WTC11 (cell line): Measurements from ENCODE around the gene RCE1. TPM values are rescaled to one million over a fixed set of nuclear protein-coding genes. Genes with fewer than 3 reads are reported as not detected.

Experiments used
- ATAC-seq: fragments of 200-7000 bp; cut with Tn5 transposase; 2 replicates; pipeline ENCODE4 v1.10.0; 2021; ENCODE audit warnings: mild to moderate bottlenecking, moderate library complexity
- CTCF ChIA-PET: fragments of 300-600 bp; sonication (Branson Sonifier 250); formaldehyde crosslinking; loops from one replicate; lab custom pipeline; 2021; ENCODE audit warnings: antibody characterized with exemption; lab: Charles Lee
- POLR2A ChIA-PET: fragments of 350-600 bp; sonication (Branson Sonifier 250); formaldehyde crosslinking; loops from one replicate; lab custom pipeline; 2021; ENCODE audit warnings: antibody characterized with exemption; lab: Charles Lee
- DNase-seq: peaks from one replicate; pipeline ENCODE4 v3.0.0; 2021; ENCODE audit warnings: low spot score
- H3K27ac Mint-ChIP-seq: 2 replicates; pipeline ENCODE4 v1.8.0; 2021; ENCODE audit warnings: mixed read lengths
- H3K27me3 Mint-ChIP-seq: 2 replicates; pipeline ENCODE4 v1.8.0; 2021; ENCODE audit warnings: low read depth, mild to moderate bottlenecking, moderate library complexity, mixed read lengths
- H3K36me3 Mint-ChIP-seq: 2 replicates; pipeline ENCODE4 v1.8.0; 2021; ENCODE audit warnings: mixed read lengths
- H3K4me1 Mint-ChIP-seq: 2 replicates; pipeline ENCODE4 v1.8.0; 2022; ENCODE audit warnings: mixed read lengths
- H3K4me3 Mint-ChIP-seq: 2 replicates; pipeline ENCODE4 v1.8.0; 2021; ENCODE audit warnings: mild to moderate bottlenecking, moderate library complexity, mixed read lengths
- H3K9me3 Mint-ChIP-seq: 2 replicates; pipeline ENCODE4 v1.8.0; 2021; ENCODE audit warnings: mixed read lengths
- ATF2 ChIP-seq: sonication (generic); formaldehyde crosslinking; IDR thresholded peaks from 2 replicates; pipeline ENCODE4 v1.8.1; 2022; ENCODE audit warnings: low read depth, missing genetic modification reagents, borderline replicate concordance
- E2F1 ChIP-seq: sonication (generic); formaldehyde crosslinking; IDR thresholded peaks from 2 replicates; pipeline ENCODE4 v1.8.0; 2022; ENCODE audit warnings: mild to moderate bottlenecking, missing genetic modification reagents
- ERG ChIP-seq: fragments of 250-450 bp; sonication (Bioruptor Pico); IDR thresholded peaks from 2 replicates; pipeline ENCODE4 v1.8.0; 2021; ENCODE audit warnings: mild to moderate bottlenecking
- ESRRA ChIP-seq: sonication (generic); formaldehyde crosslinking; IDR thresholded peaks from 2 replicates; pipeline ENCODE4 v1.8.1; 2022; ENCODE audit warnings: mild to moderate bottlenecking, missing genetic modification reagents, borderline replicate concordance
- FOXP1 ChIP-seq: sonication (generic); formaldehyde crosslinking; IDR thresholded peaks from 2 replicates; pipeline ENCODE4 v1.8.0; 2022; ENCODE audit warnings: missing genetic modification reagents, mild to moderate bottlenecking, moderate library complexity, borderline replicate concordance
- IRF2 ChIP-seq: sonication (generic); formaldehyde crosslinking; IDR thresholded peaks from 2 replicates; pipeline ENCODE4 v1.8.0; 2022; ENCODE audit warnings: low read depth, missing genetic modification reagents, borderline replicate concordance
- NFATC4 ChIP-seq: fragments of 250-450 bp; sonication (Bioruptor Pico); IDR thresholded peaks from 2 replicates; pipeline ENCODE4 v1.9.0; 2021; ENCODE audit warnings: mild to moderate bottlenecking
- RORB ChIP-seq: fragments of 250-450 bp; sonication (Bioruptor Pico); IDR thresholded peaks from 2 replicates; pipeline ENCODE4 v1.9.0; 2021; ENCODE audit warnings: mild to moderate bottlenecking
- SMAD3 ChIP-seq: sonication (generic); formaldehyde crosslinking; IDR thresholded peaks from 2 replicates; pipeline ENCODE4 v1.8.0; 2022; ENCODE audit warnings: missing genetic modification reagents, mild to moderate bottlenecking, borderline replicate concordance
- SP1 ChIP-seq: sonication (generic); formaldehyde crosslinking; conservative IDR thresholded peaks from 2 replicates; pipeline ENCODE4 v1.8.1; 2022; ENCODE audit warnings: missing genetic modification reagents
- TEAD4 ChIP-seq: sonication (generic); formaldehyde crosslinking; IDR thresholded peaks from 2 replicates; pipeline ENCODE4 v1.8.0; 2022; ENCODE audit warnings: mild to moderate bottlenecking, missing genetic modification reagents
- USF2 ChIP-seq: sonication (generic); formaldehyde crosslinking; IDR thresholded peaks from 2 replicates; pipeline ENCODE4 v1.8.1; 2023; ENCODE audit warnings: mild to moderate bottlenecking, missing genetic modification reagents, moderate library complexity
- ZNF219 ChIP-seq: sonication (generic); formaldehyde crosslinking; IDR thresholded peaks from 2 replicates; pipeline ENCODE4 v1.8.0; 2023; ENCODE audit warnings: missing genetic modification reagents, mild to moderate bottlenecking, borderline replicate concordance
- ZNF317 ChIP-seq: sonication (generic); formaldehyde crosslinking; IDR thresholded peaks from 2 replicates; pipeline ENCODE4 v1.8.1; 2023; ENCODE audit warnings: low read depth, mild to moderate bottlenecking, moderate library complexity, missing genetic modification reagents, borderline replicate concordance
- ZNF396 ChIP-seq: fragments of 250-450 bp; sonication (Bioruptor Pico); IDR thresholded peaks from 2 replicates; pipeline ENCODE4 v1.8.0; 2021; ENCODE audit warnings: mild to moderate bottlenecking, moderate library complexity, borderline replicate concordance
- ZNF671 ChIP-seq: fragments of 250-450 bp; sonication (Bioruptor Pico); IDR thresholded peaks from 2 replicates; pipeline ENCODE4 v1.8.0; 2021; ENCODE audit warnings: mild to moderate bottlenecking
- total RNA-seq: library from RNA; stranded (reverse); gene quantifications from 3 replicates; pipeline ENCODE4 v1.2.3, GENCODE V29; 2021
- TF ChIP-seq, protein P1 (sequence below): fragments of 250-450 bp; sonication (Bioruptor Pico); IDR thresholded peaks from 2 replicates; pipeline ENCODE4 v1.9.0; 2021; ENCODE audit warnings: moderate library complexity, mild to moderate bottlenecking, inconsistent platforms, borderline replicate concordance
- TF ChIP-seq, protein P2 (sequence below): sonication (generic); formaldehyde crosslinking; IDR thresholded peaks from 2 replicates; pipeline ENCODE4 v1.8.0; 2023; ENCODE audit warnings: mild to moderate bottlenecking, missing genetic modification reagents
- TF ChIP-seq, protein P3 (sequence below): fragments of 250-450 bp; sonication (Bioruptor Pico); IDR thresholded peaks from 2 replicates; pipeline ENCODE4 v1.9.0; 2021; ENCODE audit warnings: mild to moderate bottlenecking
- TF ChIP-seq, protein P4 (sequence below): sonication (generic); formaldehyde crosslinking; IDR thresholded peaks from 2 replicates; pipeline ENCODE4 v1.8.0; 2022; ENCODE audit warnings: mild to moderate bottlenecking, missing genetic modification reagents

RCE1 gene
- total RNA-seq, 1 experiment from 2014 or later, result 34.6 TPM

DNA sequence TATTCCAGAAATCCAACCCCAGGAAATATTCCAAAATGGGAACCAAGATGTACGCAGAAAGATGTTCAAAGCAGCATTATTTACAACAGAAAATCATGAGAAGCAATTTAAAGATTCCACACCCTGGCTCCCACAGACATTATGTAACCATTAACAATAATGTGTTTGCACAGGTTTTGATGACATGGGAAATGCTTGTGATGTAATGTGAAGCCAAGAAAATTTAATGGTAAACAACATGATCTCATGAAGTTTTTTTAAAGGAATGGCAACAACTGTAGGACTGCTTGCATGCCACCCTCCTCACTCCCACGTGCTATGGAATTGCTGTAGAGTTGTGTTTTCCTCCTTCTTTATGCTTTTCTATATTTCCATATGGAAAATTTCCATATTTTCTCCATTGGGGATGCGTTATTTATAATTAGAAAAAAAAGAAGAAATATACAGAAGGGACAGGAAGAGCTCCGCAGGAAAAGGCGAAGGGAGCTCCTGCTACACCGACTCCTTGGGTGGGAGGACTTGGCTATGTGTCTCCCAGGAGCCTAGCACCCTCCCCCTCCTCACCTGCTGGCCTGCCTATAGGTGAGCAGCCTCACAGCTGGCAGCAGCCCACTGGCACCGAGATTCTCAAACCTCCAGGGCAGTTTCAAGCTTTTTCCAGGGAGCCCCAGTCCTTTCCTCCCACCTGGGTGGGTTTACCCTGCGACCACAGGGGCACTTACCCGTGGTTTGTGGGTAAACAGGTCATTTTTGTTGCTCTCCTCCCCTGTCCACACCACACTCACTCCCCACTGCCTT is 34.5 kb downstream of the RCE1 start:
- Mint-ChIP-seq H3K9me3 (no peaks in the 10 kb centered on the region), H3K36me3 (no peaks in the 10 kb centered on the region), H3K4me3 (no peak overlapping the region), H3K27ac (peak overlapping the region; percentile 54), H3K27me3 (no peaks in the 10 kb centered on the region), H3K4me1 (peaks cover 34% of the 10 kb centered on the region)
- no peak for ATAC-seq
- TF ChIP-seq ERG (CRISPR knock-in tag) (no peak), NFATC4 (CRISPR knock-in tag) (no peak), ATF2 (CRISPR knock-in tag) (no peak), E2F1 (no peak)
- TF ChIP-seq, protein P1, sequence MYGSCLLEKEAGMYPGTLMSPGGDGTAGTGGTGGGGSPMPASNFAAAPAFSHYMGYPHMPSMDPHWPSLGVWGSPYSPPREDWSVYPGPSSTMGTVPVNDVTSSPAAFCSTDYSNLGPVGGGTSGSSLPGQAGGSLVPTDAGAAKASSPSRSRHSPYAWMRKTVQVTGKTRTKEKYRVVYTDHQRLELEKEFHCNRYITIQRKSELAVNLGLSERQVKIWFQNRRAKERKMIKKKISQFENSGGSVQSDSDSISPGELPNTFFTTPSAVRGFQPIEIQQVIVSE (CRISPR knock-in tag), result no peak
- no peak for DNase-seq
- POLR2A ChIA-PET, result no interaction called here
- CTCF ChIA-PET, result interaction anchor here (0.8 to 3.7 kb wide), 5 partner anchors 10 to 144 kb away, joined by 3 to 28 read pairs (median 5); partner anchors contain the start of gene C11orf86

- Mint-ChIP-seq H3K4me3 (no peak overlapping the region), H3K36me3 (no peaks in the 10 kb centered on the region), H3K27ac (peak overlapping the region; percentile 54; the same call in 1 of the 2 replicates), H3K4me1 (peaks cover 38% of the 10 kb centered on the region), H3K9me3 (no peaks in the 10 kb centered on the region), H3K27me3 (no peaks in the 10 kb centered on the region)
- ChIA-PET POLR2A (interaction anchor here (0.7 kb wide), 1 partner anchor 37 kb away, joined by 3 read pairs; no protein-coding TSS in a partner anchor), CTCF (interaction anchor here (0.8 to 3.7 kb wide), 6 partner anchors 11 to 201 kb away, joined by 3 to 28 read pairs (median 4); partner anchors contain the start of genes C11orf86 and RBM4B)
- DNase-seq (no peak), ATAC-seq (no peak)
- TF ChIP-seq IRF2 (CRISPR knock-in tag), result no peak
- TF ChIP-seq, protein P2, sequence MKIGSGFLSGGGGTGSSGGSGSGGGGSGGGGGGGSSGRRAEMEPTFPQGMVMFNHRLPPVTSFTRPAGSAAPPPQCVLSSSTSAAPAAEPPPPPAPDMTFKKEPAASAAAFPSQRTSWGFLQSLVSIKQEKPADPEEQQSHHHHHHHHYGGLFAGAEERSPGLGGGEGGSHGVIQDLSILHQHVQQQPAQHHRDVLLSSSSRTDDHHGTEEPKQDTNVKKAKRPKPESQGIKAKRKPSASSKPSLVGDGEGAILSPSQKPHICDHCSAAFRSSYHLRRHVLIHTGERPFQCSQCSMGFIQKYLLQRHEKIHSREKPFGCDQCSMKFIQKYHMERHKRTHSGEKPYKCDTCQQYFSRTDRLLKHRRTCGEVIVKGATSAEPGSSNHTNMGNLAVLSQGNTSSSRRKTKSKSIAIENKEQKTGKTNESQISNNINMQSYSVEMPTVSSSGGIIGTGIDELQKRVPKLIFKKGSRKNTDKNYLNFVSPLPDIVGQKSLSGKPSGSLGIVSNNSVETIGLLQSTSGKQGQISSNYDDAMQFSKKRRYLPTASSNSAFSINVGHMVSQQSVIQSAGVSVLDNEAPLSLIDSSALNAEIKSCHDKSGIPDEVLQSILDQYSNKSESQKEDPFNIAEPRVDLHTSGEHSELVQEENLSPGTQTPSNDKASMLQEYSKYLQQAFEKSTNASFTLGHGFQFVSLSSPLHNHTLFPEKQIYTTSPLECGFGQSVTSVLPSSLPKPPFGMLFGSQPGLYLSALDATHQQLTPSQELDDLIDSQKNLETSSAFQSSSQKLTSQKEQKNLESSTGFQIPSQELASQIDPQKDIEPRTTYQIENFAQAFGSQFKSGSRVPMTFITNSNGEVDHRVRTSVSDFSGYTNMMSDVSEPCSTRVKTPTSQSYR, result no peak
- TF ChIP-seq ZNF671 (CRISPR knock-in tag), result no peak
- no peak for TF ChIP-seq ZNF317 (CRISPR knock-in tag)
- TF ChIP-seq, protein P3, sequence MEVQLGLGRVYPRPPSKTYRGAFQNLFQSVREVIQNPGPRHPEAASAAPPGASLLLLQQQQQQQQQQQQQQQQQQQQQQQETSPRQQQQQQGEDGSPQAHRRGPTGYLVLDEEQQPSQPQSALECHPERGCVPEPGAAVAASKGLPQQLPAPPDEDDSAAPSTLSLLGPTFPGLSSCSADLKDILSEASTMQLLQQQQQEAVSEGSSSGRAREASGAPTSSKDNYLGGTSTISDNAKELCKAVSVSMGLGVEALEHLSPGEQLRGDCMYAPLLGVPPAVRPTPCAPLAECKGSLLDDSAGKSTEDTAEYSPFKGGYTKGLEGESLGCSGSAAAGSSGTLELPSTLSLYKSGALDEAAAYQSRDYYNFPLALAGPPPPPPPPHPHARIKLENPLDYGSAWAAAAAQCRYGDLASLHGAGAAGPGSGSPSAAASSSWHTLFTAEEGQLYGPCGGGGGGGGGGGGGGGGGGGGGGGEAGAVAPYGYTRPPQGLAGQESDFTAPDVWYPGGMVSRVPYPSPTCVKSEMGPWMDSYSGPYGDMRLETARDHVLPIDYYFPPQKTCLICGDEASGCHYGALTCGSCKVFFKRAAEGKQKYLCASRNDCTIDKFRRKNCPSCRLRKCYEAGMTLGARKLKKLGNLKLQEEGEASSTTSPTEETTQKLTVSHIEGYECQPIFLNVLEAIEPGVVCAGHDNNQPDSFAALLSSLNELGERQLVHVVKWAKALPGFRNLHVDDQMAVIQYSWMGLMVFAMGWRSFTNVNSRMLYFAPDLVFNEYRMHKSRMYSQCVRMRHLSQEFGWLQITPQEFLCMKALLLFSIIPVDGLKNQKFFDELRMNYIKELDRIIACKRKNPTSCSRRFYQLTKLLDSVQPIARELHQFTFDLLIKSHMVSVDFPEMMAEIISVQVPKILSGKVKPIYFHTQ (CRISPR knock-in tag), result no peak
- no peak for TF ChIP-seq FOXP1 (CRISPR knock-in tag)
- TF ChIP-seq RORB (CRISPR knock-in tag), result no peak
- TF ChIP-seq, protein P4, sequence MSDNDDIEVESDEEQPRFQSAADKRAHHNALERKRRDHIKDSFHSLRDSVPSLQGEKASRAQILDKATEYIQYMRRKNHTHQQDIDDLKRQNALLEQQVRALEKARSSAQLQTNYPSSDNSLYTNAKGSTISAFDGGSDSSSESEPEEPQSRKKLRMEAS, result no peak
- TF ChIP-seq ZNF396 (CRISPR knock-in tag), result no peak
- TF ChIP-seq TEAD4, result no peak
- TF ChIP-seq ZNF219 (CRISPR knock-in tag), result no peak
- no peak for TF ChIP-seq USF2 (CRISPR knock-in tag)
- TF ChIP-seq ESRRA (CRISPR knock-in tag), result no peak
- TF ChIP-seq SMAD3 (CRISPR knock-in tag), result no peak
- no peak for TF ChIP-seq SP1 (CRISPR knock-in tag)
Measured at GRCh38 chr11:66878474-66878873, 35.2 kb downstream of the RCE1 start.
